ENCODE data around the gene HTT.
"Not testable (repeated sequence)": the region's sequence is repeated elsewhere in the genome, so short reads cannot be mapped to it uniquely, and the experiment has no call there.

The HTT gene

GRCh38 chr4:3046623-3047022, 27.9 kb upstream of the HTT start:
- no peak for DNase-seq

GRCh38 chr4:3047464-3048286, 26.8 kb upstream of the HTT start:
- DNase-seq = peak; percentile 54

- DNase-seq = not testable (repeated sequence)
These were observed 23.2 kb upstream of the HTT start for GRCh38 chr4:3051141-3051897.

- no peak for DNase-seq
These were observed 20.2 kb upstream of the HTT start for GRCh38 chr4:3054169-3054759.

GRCh38 chr4:3059943-3060342, 14.5 kb upstream of the HTT start:
- DNase-seq = no peak

- DNase-seq = no peak
These were observed 13.5 kb upstream of the HTT start for GRCh38 chr4:3060946-3061345.

GRCh38 chr4:3062471-3062870, 12.0 kb upstream of the HTT start:
- no peak for DNase-seq

GRCh38 chr4:3065551-3065950, 8.9 kb upstream of the HTT start:
- no peak for DNase-seq

GRCh38 chr4:3066836-3067400, 7.6 kb upstream of the HTT start:
- no peak for DNase-seq

- no peak for DNase-seq
These were observed 6.9 kb upstream of the HTT start for GRCh38 chr4:3067473-3068001.

- no peak for DNase-seq
These were observed 4.8 kb upstream of the HTT start for GRCh38 chr4:3069661-3070199.

GRCh38 chr4:3070709-3071500, 3.6 kb upstream of the HTT start:
- DNase-seq = no peak

- DNase-seq = no peak
These were observed 2.7 kb upstream of the HTT start for GRCh38 chr4:3071811-3072210.

GRCh38 chr4:3073158-3074077, 1.1 kb upstream of the HTT start:
- DNase-seq = peak; percentile 6

GRCh38 chr4:3074846-3075651, 568 bp downstream of the HTT start:
- DNase-seq = peak; percentile 10

GRCh38 chr4:3075652-3075981, 1.1 kb downstream of the HTT start:
- DNase-seq = no peak

GRCh38 chr4:3077796-3078195, 3.3 kb downstream of the HTT start:
- no peak for DNase-seq

- no peak for DNase-seq
These were observed 5.2 kb downstream of the HTT start for GRCh38 chr4:3079694-3080123.

- DNase-seq = no peak
These were observed 8.5 kb downstream of the HTT start for GRCh38 chr4:3082925-3083515.

GRCh38 chr4:3083732-3084131, 9.3 kb downstream of the HTT start:
- DNase-seq = no peak

Data from activated gamma-delta T cell treated with Interleukin-2 at 50 U/mL for 16 hours (primary cell).